ENCODE results near the gene SCRN3.

DNA sequence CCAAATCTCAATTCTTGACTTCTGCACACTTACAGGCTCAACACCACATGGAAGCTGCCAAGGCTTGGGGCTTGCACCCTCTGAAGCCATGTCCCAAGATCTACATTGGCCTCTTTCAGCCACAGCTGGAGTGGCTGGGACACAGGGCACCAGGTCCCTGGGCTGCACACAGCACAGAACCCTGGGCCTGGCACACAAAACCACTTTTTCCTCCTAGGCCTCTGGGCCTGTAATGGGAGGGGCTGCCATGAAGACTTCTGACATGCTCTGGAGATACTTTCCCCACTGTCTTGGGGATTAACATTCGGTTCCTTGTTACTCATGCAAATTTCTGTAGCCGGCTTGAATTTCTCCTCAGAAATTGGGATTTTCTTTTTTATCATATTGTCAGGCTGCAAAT is 30.9 kb upstream of the SCRN3 start:
- no peak for TF ChIP-seq EZH2phosphoT487 (IDR thresholded peaks at IDR 0.05; ENCODE audit: low read depth, severe bottlenecking, unreplicated experiment)
- TF ChIP-seq, protein P1, sequence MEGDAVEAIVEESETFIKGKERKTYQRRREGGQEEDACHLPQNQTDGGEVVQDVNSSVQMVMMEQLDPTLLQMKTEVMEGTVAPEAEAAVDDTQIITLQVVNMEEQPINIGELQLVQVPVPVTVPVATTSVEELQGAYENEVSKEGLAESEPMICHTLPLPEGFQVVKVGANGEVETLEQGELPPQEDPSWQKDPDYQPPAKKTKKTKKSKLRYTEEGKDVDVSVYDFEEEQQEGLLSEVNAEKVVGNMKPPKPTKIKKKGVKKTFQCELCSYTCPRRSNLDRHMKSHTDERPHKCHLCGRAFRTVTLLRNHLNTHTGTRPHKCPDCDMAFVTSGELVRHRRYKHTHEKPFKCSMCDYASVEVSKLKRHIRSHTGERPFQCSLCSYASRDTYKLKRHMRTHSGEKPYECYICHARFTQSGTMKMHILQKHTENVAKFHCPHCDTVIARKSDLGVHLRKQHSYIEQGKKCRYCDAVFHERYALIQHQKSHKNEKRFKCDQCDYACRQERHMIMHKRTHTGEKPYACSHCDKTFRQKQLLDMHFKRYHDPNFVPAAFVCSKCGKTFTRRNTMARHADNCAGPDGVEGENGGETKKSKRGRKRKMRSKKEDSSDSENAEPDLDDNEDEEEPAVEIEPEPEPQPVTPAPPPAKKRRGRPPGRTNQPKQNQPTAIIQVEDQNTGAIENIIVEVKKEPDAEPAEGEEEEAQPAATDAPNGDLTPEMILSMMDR (IDR thresholded peaks at IDR 0.05; ENCODE audit: poor library complexity), result no peak
- TF ChIP-seq EZH2 (IDR thresholded peaks at IDR 0.05; ENCODE audit: borderline replicate concordance), result no peak

Data from hepatocyte (in vitro differentiated cells).